HepG2 (cell line): ENCODE results near the gene IL1RAPL2. TPM values are rescaled to one million over a fixed set of nuclear protein-coding genes. Genes with fewer than 3 reads are reported as not detected.

Source experiments
- ATAC-seq: fragments of 200-7000 bp; cut with Tn5 transposase; 3 replicates; pipeline ENCODE4 v1.9.1; 2020; ENCODE audit warnings: mild to moderate bottlenecking, moderate library complexity
- BruUV-seq: library from RNA; stranded (reverse); fragments of 400-500 nt; replicated peaks from 2 replicates; lab custom pipeline; 2021; lab: Mats Ljungman, UMichigan
- CTCF ChIA-PET: fragments of 300-600 bp; formaldehyde crosslinking; extraction: SDS; loops from one replicate; lab custom pipeline; 2021; ENCODE audit warnings: low total read pairs, inconsistent platforms, low intra/inter-chr PET ratio; lab: Yijun Ruan, JAX
- POLR2A ChIA-PET: fragments of 350-600 bp; sonication (Branson Sonifier 250); formaldehyde crosslinking; loops from one replicate; lab custom pipeline; 2020; ENCODE audit warnings: antibody characterized with exemption, inconsistent platforms; lab: Yijun Ruan, JAX
- DNase-seq: peaks from one replicate; pipeline ENCODE4 v3.0.0-alpha.2; 2015; ENCODE audit warnings: low spot score
- FAIRE-seq: peaks from 3 replicates; lab custom pipeline; 2011; peaks lifted over from hg19 to GRCh38; lab: Jason Lieb, UNC
- H2AFZ ChIP-seq: one replicate; pipeline ENCODE4 v1.6.1; 2011; ENCODE audit warnings: low read length, inconsistent platforms
- H3K27ac ChIP-seq: fragments of 300-600 bp; 3 replicates; pipeline ENCODE4 v1.8.0; 2011; ENCODE audit warnings: mixed run types, mild to moderate bottlenecking, mixed read lengths, low read length, inconsistent platforms; ENCODE audit not compliant: insufficient read depth; ENCODE audit errors: extremely low read length
- H3K27me3 ChIP-seq, 2 experiments: fragments of 200-600 bp in 1 of 2; 2 replicates in 1 of 2; 3 replicates in 1 of 2; pipeline versions ENCODE4 v1.6.0 to v1.8.0; 2011; ENCODE audit warnings: low read length in 2 of 2, mild to moderate bottlenecking in 2 of 2, moderate library complexity in 2 of 2, inconsistent platforms in 1 of 2; ENCODE audit not compliant: insufficient read depth in 2 of 2, control insufficient read depth in 1 of 2
- H3K36me3 ChIP-seq, 2 experiments: fragments of 200-600 bp in 1 of 2; replicated peaks in 1 of 2; 2 replicates in 1 of 2; 3 replicates in 1 of 2; pipeline versions ENCODE4 v1.5.1 to v1.8.0; 2011; ENCODE audit warnings: low read length in 2 of 2, inconsistent platforms in 1 of 2; ENCODE audit not compliant: insufficient read depth in 2 of 2, control insufficient read depth in 1 of 2
- H3K4me1 ChIP-seq: 2 replicates; pipeline ENCODE4 v1.5.1; 2012; ENCODE audit warnings: low read length, inconsistent platforms; ENCODE audit not compliant: insufficient read depth
- H3K4me2 ChIP-seq: 2 replicates; pipeline ENCODE4 v1.6.0; 2011; ENCODE audit warnings: low read depth, low read length, inconsistent platforms
- H3K4me3 ChIP-seq, 3 experiments: fragments of 200-600 bp in 1 of 3; sonication (generic), shearing (Covaris generic) in 1 of 3; replicated peaks in 1 of 3; 2 replicates each; pipeline ENCODE4 v1.5.1; 2011 to 2016; ENCODE audit warnings: low read length in 3 of 3, inconsistent platforms in 2 of 3, low read depth in 2 of 3, mild to moderate bottlenecking in 2 of 3, control low read depth in 1 of 3, mixed read lengths in 1 of 3; ENCODE audit not compliant: insufficient read depth in 1 of 3
- H3K79me2 ChIP-seq: one replicate; pipeline ENCODE4 v1.6.1; 2011; ENCODE audit warnings: low read length, inconsistent platforms; ENCODE audit not compliant: insufficient read depth
- H3K9ac ChIP-seq: 2 replicates; pipeline ENCODE4 v1.6.0; 2011; ENCODE audit warnings: mild to moderate bottlenecking, low read depth, low read length, inconsistent platforms; ENCODE audit not compliant: insufficient read depth
- H3K9me3 ChIP-seq: 2 replicates; pipeline ENCODE4 v1.5.1; 2012; ENCODE audit warnings: mild to moderate bottlenecking, low read length
- H4K20me1 ChIP-seq: 2 replicates; pipeline ENCODE4 v1.6.0; 2011; ENCODE audit warnings: inconsistent platforms, mild to moderate bottlenecking, low read length, moderate library complexity; ENCODE audit not compliant: insufficient read depth
- GPN1 ChIP-seq: sonication (generic); formaldehyde crosslinking; IDR thresholded peaks from 2 replicates; pipeline ENCODE4 v1.5.1; 2020; ENCODE audit warnings: missing genetic modification reagents, borderline replicate concordance
- GTF2F1 ChIP-seq: fragments of 150-350 bp; IDR thresholded peaks from 2 replicates; pipeline ENCODE4 v1.6.1; 2014; ENCODE audit warnings: low read length
- HES4 ChIP-seq: sonication (generic); formaldehyde crosslinking; IDR thresholded peaks from 2 replicates; pipeline ENCODE4 v1.9.0; 2021; ENCODE audit warnings: mild to moderate bottlenecking, missing genetic modification reagents, borderline replicate concordance
- KDM5B ChIP-seq: sonication (generic); formaldehyde crosslinking; IDR thresholded peaks from 2 replicates; pipeline ENCODE4 v1.4.0; 2020; ENCODE audit warnings: missing genetic modification reagents, mild to moderate bottlenecking, borderline replicate concordance
- KMT2A ChIP-seq: sonication (generic); formaldehyde crosslinking; IDR thresholded peaks from 2 replicates; pipeline ENCODE4 v1.4.0; 2020; ENCODE audit warnings: missing genetic modification reagents
- MTF2 ChIP-seq: sonication (generic); formaldehyde crosslinking; IDR thresholded peaks from 2 replicates; pipeline ENCODE4 v1.5.0; 2020; ENCODE audit warnings: missing genetic modification reagents, borderline replicate concordance
- POLR2AphosphoS5 ChIP-seq: IDR thresholded peaks from 2 replicates; pipeline ENCODE4 v1.6.1; 2012; ENCODE audit warnings: low read depth, low read length
- SMYD3 ChIP-seq: sonication (generic); formaldehyde crosslinking; IDR thresholded peaks from 2 replicates; pipeline ENCODE4 v1.8.1; 2023; ENCODE audit warnings: mild to moderate bottlenecking, missing genetic modification reagents
- SP5 ChIP-seq: IDR thresholded peaks from 2 replicates; pipeline ENCODE4 v1.6.1; 2016; ENCODE audit warnings: low read depth, borderline replicate concordance
- ZBTB42 ChIP-seq: sonication (generic); formaldehyde crosslinking; IDR thresholded peaks from 2 replicates; pipeline ENCODE4 v1.5.0; 2020; ENCODE audit warnings: mild to moderate bottlenecking, missing genetic modification reagents
- ZEB1 ChIP-seq: IDR thresholded peaks from 2 replicates; pipeline ENCODE4 v1.6.1; 2012; ENCODE audit warnings: mild to moderate bottlenecking, low read depth, inconsistent platforms; ENCODE audit not compliant: insufficient replicate concordance
- ZNF138 ChIP-seq: sonication (generic); formaldehyde crosslinking; IDR thresholded peaks from 2 replicates; pipeline ENCODE4 v1.5.0; 2020; ENCODE audit warnings: mild to moderate bottlenecking, low read depth, missing genetic modification reagents
- ZNF224 ChIP-seq: sonication (generic); formaldehyde crosslinking; IDR thresholded peaks from 2 replicates; pipeline ENCODE4 v1.5.0; 2020; ENCODE audit warnings: mild to moderate bottlenecking, missing genetic modification reagents
- ZNF274 ChIP-seq: sonication (generic); formaldehyde crosslinking; IDR thresholded peaks from 2 replicates; pipeline ENCODE4 v1.5.1; 2020; ENCODE audit warnings: mild to moderate bottlenecking, missing genetic modification reagents
- ZNF430 ChIP-seq: sonication (generic); formaldehyde crosslinking; IDR thresholded peaks from 2 replicates; pipeline ENCODE4 v1.9.0; 2021; ENCODE audit warnings: mild to moderate bottlenecking, missing genetic modification reagents
- ZNF567 ChIP-seq: sonication (generic); formaldehyde crosslinking; IDR thresholded peaks from 2 replicates; pipeline ENCODE4 v1.8.1; 2023; ENCODE audit warnings: mild to moderate bottlenecking, missing genetic modification reagents, borderline replicate concordance
- ZNF709 ChIP-seq: sonication (generic); formaldehyde crosslinking; IDR thresholded peaks from 2 replicates; pipeline ENCODE4 v1.5.0; 2020; ENCODE audit warnings: mild to moderate bottlenecking, missing genetic modification reagents
- in situ Hi-C: cut with HindIII; loops from 2 replicates; pipeline ENCODE4 v1.10.0; 2017; ENCODE audit warnings: low pct_unique_long_range_greater_than_20kb; ENCODE audit not compliant: extremely low pct_ligation_motif_present
- intact Hi-C: fragments of 100-400 bp; cut with micrococcal nuclease; formaldehyde crosslinking; loops from one replicate; pipeline ENCODE4 v1.10.0; 2022; ENCODE audit not compliant: unreplicated experiment
- polyA plus RNA-seq, 8 experiments: library from polyadenylated mRNA; depleted of rRNA in 3 of 8; stranded (reverse) in 7 of 8; unstranded in 1 of 8; fragments of >200 nt; fragmentation: Illumina TruSeq in 4 of 8; extraction: Trizol in 4 of 8; gene quantifications; 2 replicates each; pipeline versions ENCODE4 v1.2.1 to v1.2.3, GENCODE V29; 2011 to 2016; ENCODE audit warnings: low read depth in 4 of 8, missing spikeins in 1 of 8, mixed read lengths in 1 of 8; ENCODE audit not compliant: insufficient read depth in 1 of 8
- total RNA-seq, 5 experiments: library from RNA; depleted of rRNA; stranded (reverse); fragments of >200 nt; fragmentation: Illumina TruSeq; extraction: Trizol; gene quantifications; 2 replicates each; pipeline ENCODE4 v1.2.3, GENCODE V29; 2016; ENCODE audit warnings: low read depth in 1 of 5
- TF ChIP-seq, protein P1 (sequence below): sonication (generic); formaldehyde crosslinking; IDR thresholded peaks from 2 replicates; pipeline ENCODE4 v1.5.0; 2020; ENCODE audit warnings: mild to moderate bottlenecking, missing genetic modification reagents, borderline replicate concordance
- TF ChIP-seq, protein P2 (sequence below): sonication (generic); IDR thresholded peaks from 2 replicates; pipeline ENCODE4 v1.6.1; 2016; ENCODE audit warnings: low read depth, borderline replicate concordance
- TF ChIP-seq, protein P3 (sequence below): sonication (generic); formaldehyde crosslinking; IDR thresholded peaks from 2 replicates; pipeline ENCODE4 v1.4.0; 2020; ENCODE audit warnings: missing genetic modification reagents, borderline replicate concordance

The IL1RAPL2 gene
- total and polyA plus RNA-seq, 2 of the 13 experiments (the other 11 are each of a cell fraction or from before 2014, with no cell fraction given): not detected

DNA sequence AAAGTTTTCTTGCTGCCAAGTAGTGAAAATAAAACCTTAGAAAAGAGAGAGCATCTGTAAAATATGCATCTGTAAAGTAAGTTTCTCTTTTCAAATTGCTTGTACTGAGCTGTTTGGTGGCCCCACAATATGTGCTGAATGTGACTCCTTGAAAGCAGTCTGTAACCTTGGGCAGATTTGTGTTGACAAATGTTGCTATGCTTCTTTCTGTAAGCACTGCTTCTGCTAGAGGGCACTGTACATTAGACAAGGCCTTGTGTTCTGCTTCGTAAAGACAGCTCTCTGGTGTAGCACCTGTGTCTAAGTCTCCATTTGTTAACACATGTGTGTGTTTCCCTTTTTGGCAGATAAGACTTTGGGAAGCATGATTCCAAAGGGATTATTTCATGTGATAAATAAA lies 1199.7 kb downstream of the IL1RAPL2 start (continued):
- TF ChIP-seq, protein P1, sequence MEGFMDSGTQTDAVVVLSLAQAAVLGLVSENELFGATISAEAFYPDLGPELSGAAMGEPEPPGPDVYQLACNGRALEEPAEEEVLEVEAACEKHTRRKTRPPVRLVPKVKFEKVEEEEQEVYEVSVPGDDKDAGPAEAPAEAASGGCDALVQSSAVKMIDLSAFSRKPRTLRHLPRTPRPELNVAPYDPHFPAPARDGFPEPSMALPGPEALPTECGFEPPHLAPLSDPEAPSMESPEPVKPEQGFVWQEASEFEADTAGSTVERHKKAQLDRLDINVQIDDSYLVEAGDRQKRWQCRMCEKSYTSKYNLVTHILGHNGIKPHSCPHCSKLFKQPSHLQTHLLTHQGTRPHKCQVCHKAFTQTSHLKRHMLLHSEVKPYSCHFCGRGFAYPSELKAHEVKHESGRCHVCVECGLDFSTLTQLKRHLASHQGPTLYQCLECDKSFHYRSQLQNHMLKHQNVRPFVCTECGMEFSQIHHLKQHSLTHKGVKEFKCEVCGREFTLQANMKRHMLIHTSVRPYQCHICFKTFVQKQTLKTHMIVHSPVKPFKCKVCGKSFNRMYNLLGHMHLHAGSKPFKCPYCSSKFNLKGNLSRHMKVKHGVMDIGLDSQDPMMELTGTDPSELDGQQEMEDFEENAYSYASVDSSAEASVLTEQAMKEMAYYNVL (CRISPR knock-in tag): no peak
- no peak for TF ChIP-seq SP5 (CRISPR knock-in tag)
- TF ChIP-seq HES4 (CRISPR knock-in tag): no peak
- TF ChIP-seq, protein P2, sequence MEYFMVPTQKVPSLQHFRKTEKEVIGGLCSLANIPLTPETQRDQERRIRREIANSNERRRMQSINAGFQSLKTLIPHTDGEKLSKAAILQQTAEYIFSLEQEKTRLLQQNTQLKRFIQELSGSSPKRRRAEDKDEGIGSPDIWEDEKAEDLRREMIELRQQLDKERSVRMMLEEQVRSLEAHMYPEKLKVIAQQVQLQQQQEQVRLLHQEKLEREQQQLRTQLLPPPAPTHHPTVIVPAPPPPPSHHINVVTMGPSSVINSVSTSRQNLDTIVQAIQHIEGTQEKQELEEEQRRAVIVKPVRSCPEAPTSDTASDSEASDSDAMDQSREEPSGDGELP: no peak
- TF ChIP-seq ZNF709: no peak
- no peak for TF ChIP-seq ZNF430 (CRISPR knock-in tag)
- TF ChIP-seq ZBTB42 (CRISPR knock-in tag): no peak

DNA sequence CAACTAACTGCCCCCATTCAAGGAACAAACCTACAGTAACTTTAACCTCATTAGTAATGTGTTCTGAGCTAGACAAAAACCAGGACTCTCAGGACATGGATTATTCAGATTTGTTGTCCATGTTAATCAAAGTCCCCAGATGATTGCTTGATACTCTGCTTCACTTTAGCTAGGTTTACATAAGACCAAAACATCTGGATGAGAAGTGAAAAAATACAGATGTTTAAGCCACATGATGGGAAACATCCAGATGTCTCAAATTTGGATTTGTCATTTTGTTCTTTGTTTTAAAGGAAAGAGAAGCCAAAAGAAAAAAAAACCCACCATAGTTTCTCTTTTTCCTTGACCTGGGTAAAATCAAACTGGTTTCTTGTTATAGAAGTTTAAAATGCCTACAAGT lies 1207.8 kb downstream of the IL1RAPL2 start:
- no peak overlapping the region for H3K4me2 ChIP-seq
- H3K4me3 ChIP-seq: no peak overlapping the region
- no peak for FAIRE-seq
- in situ Hi-C loops: no loop called here
- no peaks in the 10 kb centered on the region for H3K36me3 ChIP-seq
- intact Hi-C loops: no loop called here
- no peak for ATAC-seq
- ChIA-PET CTCF (no interaction called here), POLR2A (no interaction called here)
- no peak overlapping the region for H2AFZ ChIP-seq
- H4K20me1 ChIP-seq: no peaks in the 10 kb centered on the region
- no peak overlapping the region for H3K9ac ChIP-seq
- H3K79me2 ChIP-seq: no peaks in the 10 kb centered on the region
- H3K9me3 ChIP-seq: no peaks in the 10 kb centered on the region
- H3K27me3 ChIP-seq: no peaks in the 10 kb centered on the region
- H3K27ac ChIP-seq: no peak overlapping the region
- no peaks in the 10 kb centered on the region for H3K4me1 ChIP-seq
- BruUV-seq: no TSS peak
- DNase-seq: no peak
- TF ChIP-seq GPN1 (CRISPR knock-in tag) (no peak), ZEB1 (no peak), MTF2 (CRISPR knock-in tag) (no peak), ZNF274 (CRISPR knock-in tag) (no peak), SMYD3 (CRISPR knock-in tag) (no peak), POLR2AphosphoS5 (no peak), ZNF567 (CRISPR knock-in tag) (no peak), KDM5B (no peak), KMT2A (no peak), GTF2F1 (no peak), ZNF138 (no peak), ZNF224 (CRISPR knock-in tag) (no peak)
- TF ChIP-seq, protein P3, sequence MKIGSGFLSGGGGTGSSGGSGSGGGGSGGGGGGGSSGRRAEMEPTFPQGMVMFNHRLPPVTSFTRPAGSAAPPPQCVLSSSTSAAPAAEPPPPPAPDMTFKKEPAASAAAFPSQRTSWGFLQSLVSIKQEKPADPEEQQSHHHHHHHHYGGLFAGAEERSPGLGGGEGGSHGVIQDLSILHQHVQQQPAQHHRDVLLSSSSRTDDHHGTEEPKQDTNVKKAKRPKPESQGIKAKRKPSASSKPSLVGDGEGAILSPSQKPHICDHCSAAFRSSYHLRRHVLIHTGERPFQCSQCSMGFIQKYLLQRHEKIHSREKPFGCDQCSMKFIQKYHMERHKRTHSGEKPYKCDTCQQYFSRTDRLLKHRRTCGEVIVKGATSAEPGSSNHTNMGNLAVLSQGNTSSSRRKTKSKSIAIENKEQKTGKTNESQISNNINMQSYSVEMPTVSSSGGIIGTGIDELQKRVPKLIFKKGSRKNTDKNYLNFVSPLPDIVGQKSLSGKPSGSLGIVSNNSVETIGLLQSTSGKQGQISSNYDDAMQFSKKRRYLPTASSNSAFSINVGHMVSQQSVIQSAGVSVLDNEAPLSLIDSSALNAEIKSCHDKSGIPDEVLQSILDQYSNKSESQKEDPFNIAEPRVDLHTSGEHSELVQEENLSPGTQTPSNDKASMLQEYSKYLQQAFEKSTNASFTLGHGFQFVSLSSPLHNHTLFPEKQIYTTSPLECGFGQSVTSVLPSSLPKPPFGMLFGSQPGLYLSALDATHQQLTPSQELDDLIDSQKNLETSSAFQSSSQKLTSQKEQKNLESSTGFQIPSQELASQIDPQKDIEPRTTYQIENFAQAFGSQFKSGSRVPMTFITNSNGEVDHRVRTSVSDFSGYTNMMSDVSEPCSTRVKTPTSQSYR (CRISPR knock-in tag): no peak
